Neural crest cell (in vitro differentiated cells): ENCODE data around the gene CRHR1. TPM values are rescaled to one million over a fixed set of nuclear protein-coding genes. Genes with fewer than 3 reads are reported as not detected.

Experiments used
- DNase-seq: peaks from one replicate; pipeline ENCODE4 v3.0.0; 2021; ENCODE audit warnings: low read depth, mixed read lengths, low spot score
- H3K27ac Mint-ChIP-seq: one replicate; pipeline ENCODE4 v1.8.0; 2021; ENCODE audit warnings: mild to moderate bottlenecking, mixed read lengths; ENCODE audit not compliant: unreplicated experiment
- H3K27me3 Mint-ChIP-seq: 2 replicates; pipeline ENCODE4 v1.8.0; 2021; ENCODE audit warnings: low read depth, mild to moderate bottlenecking, mixed read lengths
- H3K36me3 Mint-ChIP-seq: 2 replicates; pipeline ENCODE4 v1.8.0; 2021; ENCODE audit warnings: low read depth, mild to moderate bottlenecking, mixed read lengths
- H3K4me1 Mint-ChIP-seq: 2 replicates; pipeline ENCODE4 v1.8.0; 2021; ENCODE audit warnings: mixed read lengths
- H3K4me3 Mint-ChIP-seq: one replicate; pipeline ENCODE4 v1.8.0; 2021; ENCODE audit warnings: mild to moderate bottlenecking, mixed read lengths
- H3K9me3 Mint-ChIP-seq: 2 replicates; pipeline ENCODE4 v1.8.0; 2021; ENCODE audit warnings: mixed read lengths
- CTCF ChIP-seq: fragments of 200-600 bp; sonication (generic); conservative IDR thresholded peaks from 2 replicates; pipeline ENCODE4 v1.5.0; 2021; ENCODE audit warnings: antibody characterized with exemption, mild to moderate bottlenecking
- total RNA-seq: library from RNA; stranded (reverse); gene quantifications from 2 replicates; pipeline ENCODE4 v1.2.1, GENCODE V29; 2021

Gene CRHR1
- total RNA-seq, 1 donor from 2014 or later, result 1.1 TPM

GRCh38 chr17:45873728-45874127 lies 89.6 kb downstream of the CRHR1 start:
- H3K27ac Mint-ChIP-seq, result no peak overlapping the region
- DNase-seq, result no peak
- H3K27me3 Mint-ChIP-seq, result peaks cover 23% of the 10 kb centered on the region
- peaks cover 20% of the 10 kb centered on the region for H3K4me1 Mint-ChIP-seq
- no peak overlapping the region for H3K4me3 Mint-ChIP-seq
- no peaks in the 10 kb centered on the region for H3K36me3 Mint-ChIP-seq
- H3K9me3 Mint-ChIP-seq, result no peaks in the 10 kb centered on the region
- TF ChIP-seq CTCF, result no peak

- no peak overlapping the region for H3K27ac Mint-ChIP-seq
- H3K4me3 Mint-ChIP-seq, result no peak overlapping the region
- H3K27me3 Mint-ChIP-seq, result peaks cover 23% of the 10 kb centered on the region
- peaks cover 20% of the 10 kb centered on the region for H3K4me1 Mint-ChIP-seq
- TF ChIP-seq CTCF, result no peak
- no peaks in the 10 kb centered on the region for H3K9me3 Mint-ChIP-seq
- no peaks in the 10 kb centered on the region for H3K36me3 Mint-ChIP-seq
- no peak for DNase-seq
These were observed 90.0 kb downstream of the CRHR1 start for GRCh38 chr17:45874151-45874550.

GRCh38 chr17:45876539-45876938 lies 92.4 kb downstream of the CRHR1 start:
- TF ChIP-seq CTCF, result no peak
- no peak for DNase-seq
- Mint-ChIP-seq H3K27me3 (peaks cover 27% of the 10 kb centered on the region), H3K4me3 (no peak overlapping the region), H3K4me1 (peaks cover 6% of the 10 kb centered on the region), H3K9me3 (no peaks in the 10 kb centered on the region), H3K27ac (no peak overlapping the region), H3K36me3 (no peaks in the 10 kb centered on the region)

- TF ChIP-seq CTCF, result no peak
- no peak overlapping the region for H3K27ac Mint-ChIP-seq
- H3K4me3 Mint-ChIP-seq, result no peak overlapping the region
These were observed 93.3 kb downstream of the CRHR1 start for GRCh38 chr17:45877467-45877866.

GRCh38 chr17:45883063-45883462 lies 98.9 kb downstream of the CRHR1 start:
- Mint-ChIP-seq H3K9me3 (no peaks in the 10 kb centered on the region), H3K4me1 (no peaks in the 10 kb centered on the region), H3K27ac (no peak overlapping the region), H3K4me3 (no peak overlapping the region), H3K27me3 (peaks cover 28% of the 10 kb centered on the region), H3K36me3 (no peaks in the 10 kb centered on the region)
- no peak for DNase-seq
- TF ChIP-seq CTCF, result no peak

More at GRCh38 chr17:45877467-45877866, 93.3 kb downstream of the CRHR1 start:
- Mint-ChIP-seq H3K9me3 (no peaks in the 10 kb centered on the region), H3K27me3 (peaks cover 28% of the 10 kb centered on the region), H3K4me1 (peaks cover 6% of the 10 kb centered on the region), H3K36me3 (no peaks in the 10 kb centered on the region)
- DNase-seq, result no peak

Other genes with a start within 250 kb of the CRHR1 start
- not detected in 2 replicates for gene SPPL2C, start 60.6 kb downstream of the CRHR1 start, total RNA-seq
- 9.5 and 13.0 TPM in 2 replicates for gene MAPT, start 110.2 kb downstream of the CRHR1 start, total RNA-seq
- not detected in 2 replicates for gene STH, start 214.9 kb downstream of the CRHR1 start, total RNA-seq